ENCODE measurements around the gene RASGRF1.

RASGRF1 gene

DNA sequence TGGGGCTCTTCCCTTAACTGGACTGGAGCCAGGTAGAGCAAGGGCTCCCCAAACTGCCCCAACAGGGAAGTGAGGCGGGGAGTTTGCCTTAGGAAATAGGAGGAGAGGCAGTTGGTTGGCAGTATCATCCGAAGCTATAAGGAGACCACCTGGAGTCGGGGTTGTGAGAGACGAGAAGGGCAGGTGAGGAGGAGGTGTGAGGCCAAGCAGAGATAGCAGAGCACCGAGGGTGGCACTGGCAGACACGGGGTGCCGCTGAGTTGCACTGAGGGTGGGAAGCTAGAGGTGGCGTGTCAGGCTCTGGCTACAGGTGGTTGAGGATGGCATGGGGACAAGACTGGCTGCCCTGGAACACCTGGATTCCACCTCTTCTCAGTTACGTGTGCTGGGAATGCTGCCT, 17.2 kb downstream of the RASGRF1 start:
- Histone ChIP-seq H3K27me3 (ENCODE audit: insufficient read depth, low read length, poor library complexity, severe bottlenecking) (no peaks in the 10 kb centered on the region), H3K4me2 (ENCODE audit: low read depth, low read length, poor library complexity, severe bottlenecking) (no peak overlapping the region)
- TF ChIP-seq EZH2phosphoT487 (IDR thresholded peaks at IDR 0.05; ENCODE audit: borderline replicate concordance) = no peak

DNA sequence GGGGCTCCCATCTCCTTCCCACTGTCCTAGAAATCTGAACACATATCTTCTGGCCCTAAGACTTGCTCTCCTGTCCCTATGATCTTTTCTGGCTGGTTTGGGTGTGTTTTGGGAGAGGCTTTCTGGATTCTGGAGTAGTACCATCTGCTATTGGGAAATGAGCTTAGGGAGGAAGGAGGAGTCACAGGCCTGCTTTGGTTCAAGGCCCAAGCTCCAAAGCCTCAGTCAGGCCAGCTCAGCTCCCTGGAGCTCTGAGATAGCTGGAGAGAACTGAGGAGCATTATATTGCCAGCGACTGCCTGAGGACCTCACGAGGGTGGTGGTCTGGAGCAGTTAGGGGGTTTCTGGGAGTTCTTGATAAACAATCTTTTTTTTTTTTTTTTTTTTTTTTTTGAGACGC, 18.7 kb downstream of the RASGRF1 start:
- H3K27me3 ChIP-seq (ENCODE audit: insufficient read depth, low read length, poor library complexity, severe bottlenecking) = no peaks in the 10 kb centered on the region
- H3K4me1 ChIP-seq (ENCODE audit: insufficient read depth, low read length, poor library complexity, severe bottlenecking) = no peaks in the 10 kb centered on the region

More for the DNA sequence above, 17.2 kb downstream of the RASGRF1 start:
- Histone ChIP-seq H3K79me2 (ENCODE audit: insufficient read depth, low read length) (no peaks in the 10 kb centered on the region), H3K4me3 (ENCODE audit: low read length, poor library complexity, severe bottlenecking) (no peak overlapping the region), H3K9ac (ENCODE audit: low read depth, low read length, poor library complexity, severe bottlenecking) (no peak overlapping the region), H2AFZ (ENCODE audit: low read length) (no peak overlapping the region), H3K4me1 (ENCODE audit: insufficient read depth, low read length, poor library complexity, severe bottlenecking) (no peaks in the 10 kb centered on the region), H3K36me3 (ENCODE audit: insufficient read depth, low read length) (no peaks in the 10 kb centered on the region), H3K9me2 (replicated peaks; ENCODE audit: low read depth, low read length) (no peaks in the 10 kb centered on the region), H3K9me3 (ENCODE audit: insufficient read depth, low read depth, low read length) (no peaks in the 10 kb centered on the region), H3F3A (ENCODE audit: low read depth) (no peaks in the 10 kb centered on the region), H4K20me1 (ENCODE audit: insufficient read depth, low read length, poor library complexity, severe bottlenecking) (no peaks in the 10 kb centered on the region)

DNA sequence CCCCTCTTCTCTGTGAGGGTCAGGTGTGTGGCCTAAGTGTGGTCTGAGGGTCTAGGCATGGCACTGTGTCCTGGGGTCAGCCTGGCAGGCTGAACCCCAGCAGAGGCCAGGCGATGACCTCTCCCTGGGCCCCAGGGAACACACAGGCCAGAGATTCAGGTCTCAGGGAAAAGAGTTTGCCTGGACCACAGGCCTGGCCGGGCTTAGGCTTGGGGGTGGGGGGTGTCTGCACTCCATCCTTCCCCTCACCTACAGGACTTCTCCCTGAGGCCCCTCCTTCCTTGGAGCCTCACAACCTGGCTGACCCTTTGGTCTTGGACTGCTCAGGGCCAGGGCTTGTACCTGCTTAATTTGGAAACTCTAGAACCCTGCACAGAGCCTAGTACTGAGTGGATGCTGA, 21.8 kb downstream of the RASGRF1 start:
- Histone ChIP-seq H3K9me2 (replicated peaks; ENCODE audit: low read depth, low read length) (no peaks in the 10 kb centered on the region), H3K4me1 (ENCODE audit: insufficient read depth, low read length, poor library complexity, severe bottlenecking) (no peaks in the 10 kb centered on the region), H3K27me3 (ENCODE audit: insufficient read depth, low read length, poor library complexity, severe bottlenecking) (no peaks in the 10 kb centered on the region), H3K9me3 (ENCODE audit: insufficient read depth, low read depth, low read length) (no peaks in the 10 kb centered on the region), H3K9ac (ENCODE audit: low read depth, low read length, poor library complexity, severe bottlenecking) (no peak overlapping the region), H3F3A (ENCODE audit: low read depth) (no peaks in the 10 kb centered on the region), H3K79me2 (ENCODE audit: insufficient read depth, low read length) (no peaks in the 10 kb centered on the region), H3K4me2 (ENCODE audit: low read depth, low read length, poor library complexity, severe bottlenecking) (no peak overlapping the region), H4K20me1 (ENCODE audit: insufficient read depth, low read length, poor library complexity, severe bottlenecking) (no peaks in the 10 kb centered on the region), H2AFZ (ENCODE audit: low read length) (no peak overlapping the region), H3K36me3 (ENCODE audit: insufficient read depth, low read length) (no peaks in the 10 kb centered on the region), H3K4me3 (ENCODE audit: low read length, poor library complexity, severe bottlenecking) (no peak overlapping the region)
- TF ChIP-seq EZH2phosphoT487 (IDR thresholded peaks at IDR 0.05; ENCODE audit: borderline replicate concordance) = no peak
- TF ChIP-seq, protein P1, sequence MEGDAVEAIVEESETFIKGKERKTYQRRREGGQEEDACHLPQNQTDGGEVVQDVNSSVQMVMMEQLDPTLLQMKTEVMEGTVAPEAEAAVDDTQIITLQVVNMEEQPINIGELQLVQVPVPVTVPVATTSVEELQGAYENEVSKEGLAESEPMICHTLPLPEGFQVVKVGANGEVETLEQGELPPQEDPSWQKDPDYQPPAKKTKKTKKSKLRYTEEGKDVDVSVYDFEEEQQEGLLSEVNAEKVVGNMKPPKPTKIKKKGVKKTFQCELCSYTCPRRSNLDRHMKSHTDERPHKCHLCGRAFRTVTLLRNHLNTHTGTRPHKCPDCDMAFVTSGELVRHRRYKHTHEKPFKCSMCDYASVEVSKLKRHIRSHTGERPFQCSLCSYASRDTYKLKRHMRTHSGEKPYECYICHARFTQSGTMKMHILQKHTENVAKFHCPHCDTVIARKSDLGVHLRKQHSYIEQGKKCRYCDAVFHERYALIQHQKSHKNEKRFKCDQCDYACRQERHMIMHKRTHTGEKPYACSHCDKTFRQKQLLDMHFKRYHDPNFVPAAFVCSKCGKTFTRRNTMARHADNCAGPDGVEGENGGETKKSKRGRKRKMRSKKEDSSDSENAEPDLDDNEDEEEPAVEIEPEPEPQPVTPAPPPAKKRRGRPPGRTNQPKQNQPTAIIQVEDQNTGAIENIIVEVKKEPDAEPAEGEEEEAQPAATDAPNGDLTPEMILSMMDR (conservative IDR thresholded peaks at IDR 0.05; ENCODE audit: low read length) = no peak

More for the DNA sequence above, 18.7 kb downstream of the RASGRF1 start:
- no peaks in the 10 kb centered on the region for H3K79me2 ChIP-seq (ENCODE audit: insufficient read depth, low read length)
- H3K4me2 ChIP-seq (ENCODE audit: low read depth, low read length, poor library complexity, severe bottlenecking) = no peak overlapping the region
- no peaks in the 10 kb centered on the region for H4K20me1 ChIP-seq (ENCODE audit: insufficient read depth, low read length, poor library complexity, severe bottlenecking)
- H3K36me3 ChIP-seq (ENCODE audit: insufficient read depth, low read length) = no peaks in the 10 kb centered on the region
- no peaks in the 10 kb centered on the region for H3F3A ChIP-seq (ENCODE audit: low read depth)
- TF ChIP-seq, protein P1 (conservative IDR thresholded peaks at IDR 0.05; ENCODE audit: low read length) = no peak
- TF ChIP-seq EZH2phosphoT487 (IDR thresholded peaks at IDR 0.05; ENCODE audit: borderline replicate concordance) = no peak
- no peaks in the 10 kb centered on the region for H3K9me3 ChIP-seq (ENCODE audit: insufficient read depth, low read depth, low read length)
- no peak overlapping the region for H3K4me3 ChIP-seq (ENCODE audit: low read length, poor library complexity, severe bottlenecking)
- H3K9me2 ChIP-seq (replicated peaks; ENCODE audit: low read depth, low read length) = no peaks in the 10 kb centered on the region
- no peak overlapping the region for H3K9ac ChIP-seq (ENCODE audit: low read depth, low read length, poor library complexity, severe bottlenecking)
- H2AFZ ChIP-seq (ENCODE audit: low read length) = no peak overlapping the region

DNA sequence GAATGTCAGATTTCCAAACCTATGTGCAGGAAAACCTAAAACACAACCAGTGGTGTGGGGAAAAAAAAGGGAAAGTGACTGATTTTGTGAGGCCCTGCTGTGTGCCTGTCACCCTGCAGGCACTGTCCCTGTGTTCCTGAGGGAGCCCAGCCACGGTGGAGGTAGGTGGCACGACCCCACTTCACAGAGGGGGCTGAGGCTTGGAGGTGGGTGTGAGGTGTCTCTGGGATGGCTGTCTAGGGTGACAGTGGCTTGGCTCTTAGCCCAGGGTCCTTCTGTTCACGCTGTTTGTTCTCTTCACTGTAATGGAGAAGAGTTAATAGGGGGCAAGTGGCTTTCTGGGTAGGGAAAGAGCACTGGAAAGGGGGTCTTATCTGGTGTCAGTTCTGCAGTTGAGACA, 22.6 kb downstream of the RASGRF1 start:
- H3K36me3 ChIP-seq (ENCODE audit: insufficient read depth, low read length) = no peaks in the 10 kb centered on the region
- H3K4me3 ChIP-seq (ENCODE audit: low read length, poor library complexity, severe bottlenecking) = no peak overlapping the region
- H3K27me3 ChIP-seq (ENCODE audit: insufficient read depth, low read length, poor library complexity, severe bottlenecking) = no peaks in the 10 kb centered on the region
- H2AFZ ChIP-seq (ENCODE audit: low read length) = no peak overlapping the region
- H3K79me2 ChIP-seq (ENCODE audit: insufficient read depth, low read length) = no peaks in the 10 kb centered on the region
- no peaks in the 10 kb centered on the region for H3F3A ChIP-seq (ENCODE audit: low read depth)
- H3K4me2 ChIP-seq (ENCODE audit: low read depth, low read length, poor library complexity, severe bottlenecking) = no peak overlapping the region
- H3K4me1 ChIP-seq (ENCODE audit: insufficient read depth, low read length, poor library complexity, severe bottlenecking) = no peaks in the 10 kb centered on the region
- no peaks in the 10 kb centered on the region for H4K20me1 ChIP-seq (ENCODE audit: insufficient read depth, low read length, poor library complexity, severe bottlenecking)
- H3K9me3 ChIP-seq (ENCODE audit: insufficient read depth, low read depth, low read length) = no peaks in the 10 kb centered on the region
- TF ChIP-seq, protein P1 (conservative IDR thresholded peaks at IDR 0.05; ENCODE audit: low read length) = no peak
- no peak for TF ChIP-seq EZH2phosphoT487 (IDR thresholded peaks at IDR 0.05; ENCODE audit: borderline replicate concordance)
- H3K9ac ChIP-seq (ENCODE audit: low read depth, low read length, poor library complexity, severe bottlenecking) = no peak overlapping the region
- no peaks in the 10 kb centered on the region for H3K9me2 ChIP-seq (replicated peaks; ENCODE audit: low read depth, low read length)
